HFFc6 (cell line): ENCODE data around the gene HECA. TPM values are rescaled to one million over a fixed set of nuclear protein-coding genes. Genes with fewer than 3 reads are reported as not detected.
"Not testable (repeated sequence)": the region's sequence is repeated elsewhere in the genome, so short reads cannot be mapped to it uniquely, and the experiment has no call there.

Experiments used
- DNase-seq: peaks from one replicate; pipeline ENCODE4 v3.0.0-alpha.2; 2018
- H3K27ac Mint-ChIP-seq: 2 replicates; pipeline ENCODE4 v1.8.0; 2020; ENCODE audit warnings: mild to moderate bottlenecking, mixed read lengths
- H3K27me3 Mint-ChIP-seq: 2 replicates; pipeline ENCODE4 v1.8.0; 2021; ENCODE audit warnings: mild to moderate bottlenecking, moderate library complexity, mixed read lengths; ENCODE audit not compliant: insufficient read depth
- H3K36me3 Mint-ChIP-seq: 2 replicates; pipeline ENCODE4 v1.8.0; 2021; ENCODE audit warnings: low read depth, mixed read lengths
- H3K4me1 Mint-ChIP-seq: 2 replicates; pipeline ENCODE4 v1.8.0; 2020; ENCODE audit warnings: low read depth, mixed read lengths
- H3K4me3 Mint-ChIP-seq: 2 replicates; pipeline ENCODE4 v1.8.0; 2020; ENCODE audit warnings: mild to moderate bottlenecking, moderate library complexity, mixed read lengths
- H3K9me3 Mint-ChIP-seq: 2 replicates; pipeline ENCODE4 v1.8.0; 2020; ENCODE audit warnings: mild to moderate bottlenecking, mixed read lengths
- total RNA-seq, 6 experiments: library from RNA; stranded (reverse); fragmentation: NEBNext Ultra II Directional; extraction: Animal tissue kit (Norgen Biotek cat#: 25700); gene quantifications; 2 replicates in 1 of 6; 3 replicates in 5 of 6; pipeline ENCODE4 v1.2.3, GENCODE V29; 2021
- TF ChIP-seq, protein P1 (sequence below): fragments of 200-600 bp; sonication (generic); IDR thresholded peaks from 2 replicates; pipeline ENCODE4 v1.5.0; 2021; ENCODE audit warnings: antibody characterized with exemption, mild to moderate bottlenecking

The HECA gene
- total RNA-seq, 6 experiments from 2014 or later, result 9.7 to 13.1 (median 11.9) TPM

GRCh38 chr6:139117734-139118133 lies 17.1 kb upstream of the HECA start:
- peaks cover 10% of the 10 kb centered on the region for H3K27me3 Mint-ChIP-seq
- TF ChIP-seq, protein P1, sequence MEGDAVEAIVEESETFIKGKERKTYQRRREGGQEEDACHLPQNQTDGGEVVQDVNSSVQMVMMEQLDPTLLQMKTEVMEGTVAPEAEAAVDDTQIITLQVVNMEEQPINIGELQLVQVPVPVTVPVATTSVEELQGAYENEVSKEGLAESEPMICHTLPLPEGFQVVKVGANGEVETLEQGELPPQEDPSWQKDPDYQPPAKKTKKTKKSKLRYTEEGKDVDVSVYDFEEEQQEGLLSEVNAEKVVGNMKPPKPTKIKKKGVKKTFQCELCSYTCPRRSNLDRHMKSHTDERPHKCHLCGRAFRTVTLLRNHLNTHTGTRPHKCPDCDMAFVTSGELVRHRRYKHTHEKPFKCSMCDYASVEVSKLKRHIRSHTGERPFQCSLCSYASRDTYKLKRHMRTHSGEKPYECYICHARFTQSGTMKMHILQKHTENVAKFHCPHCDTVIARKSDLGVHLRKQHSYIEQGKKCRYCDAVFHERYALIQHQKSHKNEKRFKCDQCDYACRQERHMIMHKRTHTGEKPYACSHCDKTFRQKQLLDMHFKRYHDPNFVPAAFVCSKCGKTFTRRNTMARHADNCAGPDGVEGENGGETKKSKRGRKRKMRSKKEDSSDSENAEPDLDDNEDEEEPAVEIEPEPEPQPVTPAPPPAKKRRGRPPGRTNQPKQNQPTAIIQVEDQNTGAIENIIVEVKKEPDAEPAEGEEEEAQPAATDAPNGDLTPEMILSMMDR, result peak; percentile 71
- peaks cover 11% of the 10 kb centered on the region for H3K36me3 Mint-ChIP-seq
- H3K9me3 Mint-ChIP-seq, result peaks cover 11% of the 10 kb centered on the region
- H3K4me3 Mint-ChIP-seq, result no peak overlapping the region
- H3K27ac Mint-ChIP-seq, result no peak overlapping the region
- DNase-seq, result peak; percentile 10
- H3K4me1 Mint-ChIP-seq, result peaks cover 15% of the 10 kb centered on the region

DNA sequence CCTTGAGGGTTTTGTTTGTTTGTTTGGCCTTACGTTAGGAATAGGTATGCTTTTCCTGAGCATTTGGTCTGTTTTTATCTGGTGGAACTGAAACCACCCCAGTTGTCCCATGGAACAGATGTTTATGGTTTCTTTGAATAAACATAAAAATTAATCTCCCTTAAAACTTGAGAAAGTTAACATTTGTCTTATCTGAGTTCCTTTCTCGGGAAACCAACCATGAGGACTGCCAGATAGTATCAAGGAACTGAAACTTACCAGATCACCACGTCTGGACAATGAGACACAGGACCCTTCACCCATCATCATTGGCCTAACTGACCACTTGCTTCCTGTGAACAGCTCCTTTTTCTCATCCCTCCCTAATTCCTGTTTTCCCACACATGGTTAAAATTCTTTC lies 15.3 kb upstream of the HECA start:
- H3K9me3 Mint-ChIP-seq, result peaks cover 11% of the 10 kb centered on the region
- peaks cover 8% of the 10 kb centered on the region; the same call in 1 of the 2 replicates for H3K4me1 Mint-ChIP-seq

GRCh38 chr6:139122823-139123222 lies 12.1 kb upstream of the HECA start:
- not testable (repeated sequence) for H3K27me3 Mint-ChIP-seq, H3K4me3 Mint-ChIP-seq, DNase-seq, H3K27ac Mint-ChIP-seq
- H3K4me1 Mint-ChIP-seq, result peaks cover 26% of the 10 kb centered on the region
- H3K9me3 Mint-ChIP-seq, result peaks cover 11% of the 10 kb centered on the region
- peaks cover 11% of the 10 kb centered on the region for H3K36me3 Mint-ChIP-seq

More for the DNA sequence above, 15.3 kb upstream of the HECA start:
- H3K27me3 Mint-ChIP-seq, result peaks cover 13% of the 10 kb centered on the region
- no peak overlapping the region for H3K4me3 Mint-ChIP-seq
- TF ChIP-seq, protein P1, result no peak
- DNase-seq, result no peak
- peaks cover 11% of the 10 kb centered on the region for H3K36me3 Mint-ChIP-seq
- H3K27ac Mint-ChIP-seq, result no peak overlapping the region

DNA sequence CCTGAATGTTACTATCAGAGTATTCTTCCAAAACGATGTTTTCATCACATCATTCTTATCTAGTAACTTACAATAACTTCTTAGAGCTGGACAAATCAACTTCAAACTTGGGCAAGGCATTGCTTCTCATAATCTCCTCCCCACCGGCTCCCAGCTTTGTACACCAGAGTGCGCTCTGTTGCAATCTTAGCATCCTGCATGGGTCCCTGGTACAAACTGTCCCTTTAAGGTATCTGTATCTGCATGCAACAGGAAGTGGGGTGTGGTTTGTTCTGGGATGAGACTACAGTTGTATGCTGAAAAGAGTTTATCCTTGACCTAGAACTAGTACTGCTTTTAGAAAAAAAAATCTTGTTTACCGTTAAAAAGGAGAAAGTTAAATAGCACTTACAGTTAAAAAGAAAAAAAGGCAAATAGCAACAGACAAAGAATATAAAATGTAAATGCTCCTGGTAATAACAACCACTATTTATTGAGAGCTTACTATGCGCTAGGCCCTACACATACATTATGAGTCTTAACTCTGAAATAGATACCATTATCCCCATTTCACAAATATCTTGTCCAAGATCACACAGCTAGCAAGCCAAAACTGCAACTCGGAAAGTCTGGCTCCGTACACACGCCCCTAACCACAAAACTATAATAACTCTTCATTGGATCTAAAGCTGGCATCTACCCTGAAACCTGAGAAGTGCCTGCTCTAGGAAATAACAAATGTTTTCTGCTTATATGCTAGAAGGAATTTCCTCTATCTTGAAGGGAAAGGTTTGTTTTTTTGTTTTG lies 9.8 kb upstream of the HECA start:
- DNase-seq, result peak; percentile 33
- H3K9me3 Mint-ChIP-seq, result peaks cover 4% of the 10 kb centered on the region
- TF ChIP-seq, protein P1, result peak; percentile 52; the same call in 1 of the 2 replicates
- H3K27me3 Mint-ChIP-seq, result peaks cover 6% of the 10 kb centered on the region
- no peak overlapping the region for H3K4me3 Mint-ChIP-seq
- H3K27ac Mint-ChIP-seq, result no peak overlapping the region
- peaks cover 23% of the 10 kb centered on the region for H3K4me1 Mint-ChIP-seq
- peaks cover 4% of the 10 kb centered on the region for H3K36me3 Mint-ChIP-seq

GRCh38 chr6:139126255-139126654 lies 8.6 kb upstream of the HECA start:
- DNase-seq, result peak; percentile 75
- TF ChIP-seq, protein P1, result no peak
- H3K27me3 Mint-ChIP-seq, result peaks cover 5% of the 10 kb centered on the region
- peak overlapping the region; percentile 54 for H3K27ac Mint-ChIP-seq
- peaks cover 23% of the 10 kb centered on the region for H3K4me1 Mint-ChIP-seq
- H3K36me3 Mint-ChIP-seq, result no peaks in the 10 kb centered on the region
- H3K9me3 Mint-ChIP-seq, result no peaks in the 10 kb centered on the region
- no peak overlapping the region; the same call in 1 of the 2 replicates for H3K4me3 Mint-ChIP-seq

GRCh38 chr6:139126931-139127330 lies 7.9 kb upstream of the HECA start:
- TF ChIP-seq, protein P1, result no peak
- Mint-ChIP-seq H3K4me1 (peaks cover 23% of the 10 kb centered on the region), H3K27me3 (peaks cover 5% of the 10 kb centered on the region), H3K4me3 (no peak overlapping the region), H3K27ac (0 out of 2 replicates have a peak overlapping the region, but pooled peaks have one; percentile 38), H3K36me3 (no peaks in the 10 kb centered on the region), H3K9me3 (no peaks in the 10 kb centered on the region)
- DNase-seq, result no peak
